Breast epithelium (tissue), 4 donors: ENCODE data around the gene S1PR3. TPM values are rescaled to one million over a fixed set of nuclear protein-coding genes. Genes with fewer than 3 reads are reported as not detected.
A peak's percentile ranks its signal among the peaks of the same experiment; 100 is the strongest.

Experiments
- DNase-seq, 2 donors: peaks; one replicate each; pipeline ENCODE4 v3.0.0-alpha.2; 2019; ENCODE audit warnings: low spot score in 2 of 2
- H3K27ac ChIP-seq, 2 donors: fragments of 200-600 bp; sonication (generic) in 1 of 2; one replicate each; pipeline ENCODE4 v1.5.1; 2016 to 2019; ENCODE audit warnings: mild to moderate bottlenecking in 1 of 2
- H3K27me3 ChIP-seq, 2 donors: fragments of 200-600 bp; sonication (generic) in 1 of 2; one replicate each; pipeline versions ENCODE4 v1.5.1 to v1.6.0; 2017 to 2019; ENCODE audit warnings: control low read depth in 1 of 2, mild to moderate bottlenecking in 1 of 2
- H3K36me3 ChIP-seq: fragments of 200-600 bp; one replicate; pipeline ENCODE4 v1.5.1; 2019
- H3K4me1 ChIP-seq, 2 donors: fragments of 200-600 bp; sonication (generic); one replicate each; pipeline ENCODE4 v1.5.1; 2016 to 2019; ENCODE audit warnings: control low read depth in 1 of 2
- H3K4me3 ChIP-seq, 3 donors: fragments of 200-600 bp; sonication (generic); 1 replicate in 2 of 3; 2 replicates in 1 of 3; pipeline ENCODE4 v1.5.1; 2016 to 2019; ENCODE audit warnings: mild to moderate bottlenecking in 3 of 3, moderate library complexity in 2 of 3
- H3K9me3 ChIP-seq, 2 donors: fragments of 200-600 bp; sonication (generic) in 1 of 2; one replicate each; pipeline ENCODE4 v1.5.1; 2016 to 2019; ENCODE audit warnings: control low read depth in 1 of 2
- POLR2A ChIP-seq: fragments of 450-650 bp; IDR thresholded peaks from one replicate; pipeline ENCODE4 v1.6.1; 2016; ENCODE audit warnings: antibody characterized with exemption, mild to moderate bottlenecking, moderate library complexity
- POLR2AphosphoS5 ChIP-seq, 3 donors: sonication (generic); formaldehyde crosslinking; IDR thresholded peaks; one replicate each; pipeline ENCODE4 v1.6.1; 2017; ENCODE audit warnings: antibody characterized with exemption in 3 of 3
- intact Hi-C: fragments of 100-400 bp; cut with DNase I; formaldehyde crosslinking; loops from one replicate; pipeline ENCODE4 v1.15.1; 2023; ENCODE audit warnings: low total_unique reads
- total RNA-seq, 3 donors: library from RNA; depleted of rRNA; stranded (reverse); fragments of >200 nt; gene quantifications; one replicate each; pipeline ENCODE4 v1.1.0, GENCODE V29; 2016
- TF ChIP-seq, protein P1 (sequence below), 3 donors: fragments of 450-650 bp; IDR thresholded peaks; one replicate each; pipeline ENCODE4 v1.5.1; 2016 to 2017; ENCODE audit warnings: antibody characterized with exemption in 3 of 3, mild to moderate bottlenecking in 3 of 3, moderate library complexity in 3 of 3

S1PR3 gene
- total RNA-seq, 3 donors from 2014 or later: 16.6 to 27.7 (median 18.7) TPM

DNA sequence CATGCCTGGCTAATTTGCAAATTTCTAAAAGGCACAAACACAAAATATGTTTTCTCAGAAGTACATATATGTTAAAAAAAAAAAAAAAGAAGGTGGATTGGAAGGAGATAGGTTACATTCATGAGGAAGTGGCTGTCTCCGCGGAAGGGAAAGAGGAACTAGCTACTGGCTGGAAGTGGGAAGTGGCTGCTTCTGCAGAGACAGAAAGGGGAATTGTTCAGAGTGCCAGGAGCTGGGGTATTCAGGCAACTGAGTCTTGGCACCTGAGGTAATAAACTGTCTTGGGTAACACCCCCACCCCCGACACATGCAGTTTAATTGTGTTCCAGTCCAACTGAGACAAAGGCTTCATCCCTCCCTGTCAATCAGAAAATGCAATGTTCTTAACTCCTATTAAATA, 45.6 kb downstream of the S1PR3 start:
- H3K36me3 ChIP-seq: no peaks in the 10 kb centered on the region
- no peak overlapping the region for H3K27ac ChIP-seq
- intact Hi-C loops: no loop called here
- H3K4me1 ChIP-seq: no peaks in the 10 kb centered on the region
- H3K4me3 ChIP-seq: no peak overlapping the region
- TF ChIP-seq POLR2A: no peak
- TF ChIP-seq POLR2AphosphoS5 (IDR thresholded peaks at IDR 0.05): no peak
- TF ChIP-seq, protein P1, sequence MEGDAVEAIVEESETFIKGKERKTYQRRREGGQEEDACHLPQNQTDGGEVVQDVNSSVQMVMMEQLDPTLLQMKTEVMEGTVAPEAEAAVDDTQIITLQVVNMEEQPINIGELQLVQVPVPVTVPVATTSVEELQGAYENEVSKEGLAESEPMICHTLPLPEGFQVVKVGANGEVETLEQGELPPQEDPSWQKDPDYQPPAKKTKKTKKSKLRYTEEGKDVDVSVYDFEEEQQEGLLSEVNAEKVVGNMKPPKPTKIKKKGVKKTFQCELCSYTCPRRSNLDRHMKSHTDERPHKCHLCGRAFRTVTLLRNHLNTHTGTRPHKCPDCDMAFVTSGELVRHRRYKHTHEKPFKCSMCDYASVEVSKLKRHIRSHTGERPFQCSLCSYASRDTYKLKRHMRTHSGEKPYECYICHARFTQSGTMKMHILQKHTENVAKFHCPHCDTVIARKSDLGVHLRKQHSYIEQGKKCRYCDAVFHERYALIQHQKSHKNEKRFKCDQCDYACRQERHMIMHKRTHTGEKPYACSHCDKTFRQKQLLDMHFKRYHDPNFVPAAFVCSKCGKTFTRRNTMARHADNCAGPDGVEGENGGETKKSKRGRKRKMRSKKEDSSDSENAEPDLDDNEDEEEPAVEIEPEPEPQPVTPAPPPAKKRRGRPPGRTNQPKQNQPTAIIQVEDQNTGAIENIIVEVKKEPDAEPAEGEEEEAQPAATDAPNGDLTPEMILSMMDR (IDR thresholded peaks at IDR 0.05): no peak
- no peaks in the 10 kb centered on the region for H3K9me3 ChIP-seq
- no peak for DNase-seq
- no peaks in the 10 kb centered on the region for H3K27me3 ChIP-seq

DNA sequence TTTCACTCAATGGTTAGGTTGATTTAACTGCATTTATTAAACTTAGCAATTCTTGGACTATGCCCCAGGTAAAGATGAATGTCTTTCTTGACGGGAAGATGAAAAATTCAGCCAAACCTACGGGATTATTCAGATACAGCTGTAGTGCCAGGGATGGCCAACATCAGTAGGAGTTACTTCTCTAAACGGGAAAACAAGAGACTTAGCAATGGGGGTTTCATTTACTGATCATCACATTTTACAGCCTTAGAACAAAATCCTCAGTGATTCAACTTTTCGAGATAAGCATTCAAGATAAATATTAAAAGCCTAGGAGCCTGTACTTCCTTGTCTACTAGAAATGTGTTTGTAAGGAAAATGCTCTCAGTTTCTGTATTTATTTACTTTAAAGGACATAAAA, 46.1 kb downstream of the S1PR3 start:
- DNase-seq: no peak
- Histone ChIP-seq H3K27me3 (no peaks in the 10 kb centered on the region), H3K36me3 (no peaks in the 10 kb centered on the region), H3K9me3 (no peaks in the 10 kb centered on the region), H3K4me3 (no peak overlapping the region), H3K27ac (peak overlapping the region in 1 of 2 donors; percentile 52), H3K4me1 (no peaks in the 10 kb centered on the region)
- TF ChIP-seq POLR2AphosphoS5 (IDR thresholded peaks at IDR 0.05): no peak
- TF ChIP-seq, protein P1 (IDR thresholded peaks at IDR 0.05): no peak
- no peak for TF ChIP-seq POLR2A
- intact Hi-C loops: no loop called here

DNA sequence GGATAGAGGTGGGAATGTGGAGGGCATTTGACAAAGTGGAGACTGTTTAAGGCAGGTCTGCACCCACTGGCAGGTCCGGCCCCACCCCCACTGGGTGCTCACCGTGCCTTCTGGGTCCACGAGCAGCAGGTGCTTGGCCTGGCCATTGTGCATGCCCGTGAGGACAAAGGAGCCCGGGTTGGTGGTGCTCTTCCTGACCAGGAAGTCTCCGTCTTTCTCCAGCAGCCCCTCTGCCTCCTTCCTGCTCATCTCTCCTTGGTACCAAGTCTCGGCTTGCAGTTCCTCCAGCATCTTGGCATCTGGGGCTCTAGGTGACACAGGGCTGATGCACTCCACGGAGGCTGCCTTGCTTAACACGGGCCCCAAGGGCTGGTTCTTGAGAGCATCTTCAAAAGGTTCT, 46.6 kb downstream of the S1PR3 start:
- intact Hi-C loops: no loop called here
- Histone ChIP-seq H3K4me3 (no peak overlapping the region), H3K36me3 (no peaks in the 10 kb centered on the region), H3K27ac (peak overlapping the region in 1 of 2 donors; percentile 52), H3K27me3 (no peaks in the 10 kb centered on the region), H3K4me1 (no peaks in the 10 kb centered on the region), H3K9me3 (no peaks in the 10 kb centered on the region)
- TF ChIP-seq, protein P1 (IDR thresholded peaks at IDR 0.05): no peak
- TF ChIP-seq POLR2A: no peak
- no peak for TF ChIP-seq POLR2AphosphoS5 (IDR thresholded peaks at IDR 0.05)
- no peak for DNase-seq

DNA sequence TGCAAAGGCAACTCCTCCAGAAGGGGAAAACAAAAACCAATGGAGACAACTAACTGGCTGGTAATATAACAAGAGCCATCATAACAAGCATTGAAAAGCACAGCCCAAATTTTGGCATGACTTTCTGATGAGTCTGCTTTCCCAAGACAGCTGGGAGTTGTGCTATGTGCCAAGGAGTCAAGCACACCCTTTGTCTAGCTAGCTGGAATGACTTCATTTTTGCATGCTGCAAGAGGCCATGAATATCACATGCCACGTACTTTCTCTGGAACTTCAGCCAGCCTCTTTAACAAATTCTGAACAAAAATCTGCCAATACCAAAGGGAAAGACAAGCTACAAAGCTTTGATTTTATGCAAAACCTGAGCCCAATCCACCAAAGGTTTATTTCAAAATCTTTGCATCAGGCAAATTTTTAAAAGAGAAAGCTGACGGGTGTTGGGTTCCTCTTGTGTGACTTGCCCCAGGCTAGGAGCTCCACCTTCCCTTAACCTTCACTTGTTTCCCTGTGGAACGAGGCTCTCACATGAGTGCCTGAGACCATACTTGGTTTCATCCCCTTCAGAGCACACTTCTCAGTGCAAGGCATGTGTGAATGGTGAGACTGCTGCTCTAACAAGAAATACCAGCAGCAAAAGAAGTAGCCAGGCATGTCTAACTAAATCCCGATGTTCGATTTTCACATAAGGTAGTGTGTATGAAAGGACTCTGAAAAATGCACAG, 47.3 kb downstream of the S1PR3 start:
- TF ChIP-seq, protein P1 (IDR thresholded peaks at IDR 0.05): no peak
- TF ChIP-seq POLR2AphosphoS5 (IDR thresholded peaks at IDR 0.05): peak; percentile 20 to 57 (median 50)
- DNase-seq: peak in 1 of 2 donors; percentile 38
- no peaks in the 10 kb centered on the region for H3K4me1 ChIP-seq
- no peak overlapping the region for H3K4me3 ChIP-seq
- H3K9me3 ChIP-seq: no peaks in the 10 kb centered on the region
- H3K36me3 ChIP-seq: no peaks in the 10 kb centered on the region
- H3K27ac ChIP-seq: peak overlapping the region in 1 of 2 donors; percentile 10
- no peaks in the 10 kb centered on the region for H3K27me3 ChIP-seq
- intact Hi-C loops: no loop called here

DNA sequence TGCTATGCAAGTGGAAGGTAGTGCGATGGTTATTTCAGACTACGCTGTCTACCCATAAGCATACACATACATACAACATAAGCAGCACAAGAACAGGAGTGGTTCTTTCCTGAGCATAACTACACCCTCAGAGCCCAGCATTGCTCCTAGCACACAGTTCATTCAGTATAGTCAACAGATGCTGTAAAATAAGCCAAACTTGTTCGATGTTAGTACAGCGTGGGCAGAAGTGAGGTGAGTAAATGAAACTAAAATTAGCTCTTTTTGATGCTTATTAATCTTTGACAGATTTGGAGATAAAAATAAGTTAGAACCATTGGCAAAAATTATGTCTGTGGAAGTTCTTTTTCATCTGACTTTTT, 47.8 kb downstream of the S1PR3 start:
- H3K36me3 ChIP-seq: no peaks in the 10 kb centered on the region
- no peaks in the 10 kb centered on the region for H3K4me1 ChIP-seq
- intact Hi-C loops: no loop called here
- no peaks in the 10 kb centered on the region for H3K27me3 ChIP-seq
- TF ChIP-seq, protein P1 (IDR thresholded peaks at IDR 0.05): no peak
- no peak for TF ChIP-seq POLR2AphosphoS5 (IDR thresholded peaks at IDR 0.05)
- TF ChIP-seq POLR2A: no peak
- DNase-seq: no peak
- no peak overlapping the region for H3K4me3 ChIP-seq
- peak overlapping the region in 1 of 2 donors; percentile 10 for H3K27ac ChIP-seq
- H3K9me3 ChIP-seq: no peaks in the 10 kb centered on the region
